HG03521 (cell line): ENCODE measurements around the gene PRR15.

Experiments
- ATAC-seq: cut with Tn5 transposase; IDR thresholded peaks from one replicate; pipeline ENCODE4 v1.9.1; 2021; ENCODE audit warnings: mild to moderate bottlenecking, moderate library complexity; ENCODE audit not compliant: unreplicated experiment

The PRR15 gene

GRCh38 chr7:29607889-29608288 lies 44.3 kb downstream of the PRR15 start:
- ATAC-seq: no peak

DNA sequence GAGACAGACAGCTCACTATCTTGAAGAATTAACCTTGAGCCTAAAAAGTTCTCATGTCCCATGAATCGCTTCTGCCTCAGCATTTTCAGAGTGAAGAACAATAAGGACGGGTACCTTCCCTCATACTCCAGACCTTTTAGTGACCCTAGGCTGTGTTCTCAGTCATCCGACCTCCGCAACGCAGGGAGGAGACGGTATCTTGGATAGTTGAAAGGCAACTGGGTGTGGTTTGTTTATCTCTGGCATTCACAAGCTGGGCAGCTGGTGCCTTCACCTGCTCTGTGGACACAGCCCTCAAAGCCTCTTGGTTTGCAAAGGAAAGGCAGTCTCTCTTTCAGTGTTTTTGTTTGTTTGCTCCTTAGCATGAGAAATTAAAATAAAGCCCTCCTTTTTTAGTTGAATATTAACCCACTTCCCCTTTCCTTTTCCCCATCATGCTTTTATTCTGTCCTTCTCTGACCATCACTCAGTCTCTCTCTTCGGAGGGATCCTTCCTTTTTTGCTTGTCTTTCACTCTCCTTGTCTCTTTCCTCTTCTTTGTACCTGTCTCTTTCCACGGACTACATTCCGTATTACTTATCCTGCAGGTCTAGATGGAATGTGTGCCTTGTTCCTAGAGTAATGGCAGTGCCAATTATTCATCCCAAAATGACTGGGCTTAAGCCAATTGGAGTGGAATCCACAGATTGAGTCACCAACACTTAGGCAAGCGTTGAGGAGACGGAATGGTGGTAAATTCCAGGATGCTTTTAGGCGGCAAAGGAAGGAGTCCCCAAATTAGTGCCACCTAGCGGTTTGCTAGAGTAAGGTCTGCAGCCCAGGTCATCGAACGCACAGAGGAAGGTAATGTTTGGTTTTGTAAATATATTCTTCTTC lies 45.8 kb downstream of the PRR15 start:
- ATAC-seq: no peak

DNA sequence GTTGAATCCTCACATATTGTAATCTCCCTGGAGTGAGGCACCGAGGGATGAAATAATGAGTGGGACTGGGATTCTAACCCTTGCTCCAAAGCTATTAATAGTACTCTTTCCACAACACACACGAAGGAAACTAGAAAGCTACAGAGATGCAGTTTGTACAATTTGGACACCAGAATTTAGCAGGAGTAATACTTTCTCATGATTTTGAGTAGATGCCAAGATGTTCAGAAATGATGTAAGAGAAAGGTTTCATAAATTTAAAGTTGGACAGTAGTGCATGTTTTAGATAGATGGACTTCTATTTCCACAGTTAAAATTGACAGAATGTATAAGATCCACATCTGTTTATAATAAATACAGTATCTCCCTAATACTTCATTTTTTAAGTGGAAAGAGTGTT lies 46.5 kb downstream of the PRR15 start:
- no peak for ATAC-seq

DNA sequence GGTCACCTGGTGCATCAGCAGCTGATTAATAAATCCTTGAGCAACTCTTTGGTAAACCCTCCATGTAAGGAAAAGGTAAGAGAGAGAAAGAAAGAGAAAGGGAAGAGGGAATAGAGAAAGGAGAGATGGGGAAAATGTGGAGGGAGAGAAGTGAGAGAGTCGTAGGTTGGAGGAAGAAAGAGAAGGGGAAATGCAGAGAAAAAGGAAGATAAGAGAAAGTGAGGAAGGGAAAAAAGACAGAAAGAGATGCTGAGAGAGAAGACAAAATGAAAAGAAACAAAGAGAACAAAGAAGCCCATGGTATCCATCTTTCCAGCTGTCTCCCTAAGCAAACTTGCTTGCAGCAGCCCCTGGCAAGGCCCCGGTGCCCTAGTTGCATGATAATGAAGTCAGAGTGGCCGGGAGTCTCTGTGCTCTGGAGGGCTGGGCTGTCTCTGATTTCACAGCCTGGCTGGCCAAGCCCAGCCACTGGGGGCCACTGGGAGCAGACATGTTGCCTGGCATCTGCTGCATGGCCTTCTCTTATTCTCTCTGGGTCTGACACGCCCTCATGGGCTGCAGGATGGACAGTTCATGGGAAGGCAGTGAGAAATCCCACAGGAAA lies 48.4 kb downstream of the PRR15 start:
- no peak for ATAC-seq

DNA sequence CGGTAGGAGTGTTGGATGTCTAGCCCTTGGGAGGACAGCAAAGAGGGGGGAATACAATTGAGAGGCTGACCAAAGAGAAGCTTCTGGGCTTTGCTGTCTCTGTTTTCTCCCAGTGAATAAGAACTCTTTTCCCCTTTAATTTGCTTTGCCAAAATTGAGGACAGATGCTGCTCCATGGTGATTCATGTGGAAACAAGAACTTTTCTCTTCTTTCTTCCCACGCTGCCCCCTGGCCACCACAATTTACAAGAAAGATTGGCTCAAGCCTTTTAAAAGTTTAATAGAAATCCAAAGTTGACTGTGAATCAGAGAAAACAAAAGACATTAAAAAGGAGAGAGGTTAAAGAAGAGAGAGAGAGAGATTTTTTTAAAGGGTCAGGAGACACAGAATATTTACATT lies 49.0 kb downstream of the PRR15 start:
- no peak for ATAC-seq

DNA sequence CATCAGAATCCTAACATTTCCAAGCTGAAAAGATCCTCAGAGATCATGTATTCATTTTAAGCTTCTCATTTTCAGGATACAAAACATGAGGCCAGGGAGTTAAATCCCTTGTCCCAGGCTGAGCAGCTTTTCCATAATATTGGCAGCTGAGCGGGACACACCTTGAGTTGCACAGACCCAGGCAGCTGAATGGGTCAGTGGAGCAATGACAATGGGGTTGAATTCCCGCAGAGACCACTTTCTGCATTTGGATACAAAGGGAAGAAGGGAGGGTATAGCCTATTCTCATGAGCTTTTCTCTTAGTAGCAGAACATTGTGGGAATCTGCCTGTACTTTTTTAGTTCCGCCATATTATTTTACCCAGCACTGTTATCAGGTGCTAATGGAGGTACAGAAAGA lies 49.5 kb downstream of the PRR15 start:
- ATAC-seq: no peak

DNA sequence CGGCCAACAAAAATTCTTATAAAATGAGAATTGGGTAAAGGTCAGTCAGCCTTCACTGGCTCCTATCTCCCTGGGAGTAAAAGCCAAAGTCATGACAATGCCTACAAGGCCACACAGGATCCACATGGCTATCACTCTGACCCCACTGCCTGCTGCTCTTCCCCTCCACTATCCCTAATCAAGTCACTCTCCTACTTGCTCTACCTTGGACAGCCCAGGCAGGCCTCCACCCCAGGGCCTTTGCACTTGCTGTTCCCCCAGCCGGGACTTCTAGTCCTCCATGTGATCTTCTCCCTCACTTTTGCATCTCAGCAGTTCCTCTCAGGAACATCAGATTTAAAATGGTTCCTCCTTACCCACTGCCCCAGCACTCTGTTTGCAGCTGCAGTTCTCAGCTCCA lies 50.6 kb downstream of the PRR15 start:
- no peak for ATAC-seq
